Measurements from ENCODE around the gene PCDHGB6.

DNA sequence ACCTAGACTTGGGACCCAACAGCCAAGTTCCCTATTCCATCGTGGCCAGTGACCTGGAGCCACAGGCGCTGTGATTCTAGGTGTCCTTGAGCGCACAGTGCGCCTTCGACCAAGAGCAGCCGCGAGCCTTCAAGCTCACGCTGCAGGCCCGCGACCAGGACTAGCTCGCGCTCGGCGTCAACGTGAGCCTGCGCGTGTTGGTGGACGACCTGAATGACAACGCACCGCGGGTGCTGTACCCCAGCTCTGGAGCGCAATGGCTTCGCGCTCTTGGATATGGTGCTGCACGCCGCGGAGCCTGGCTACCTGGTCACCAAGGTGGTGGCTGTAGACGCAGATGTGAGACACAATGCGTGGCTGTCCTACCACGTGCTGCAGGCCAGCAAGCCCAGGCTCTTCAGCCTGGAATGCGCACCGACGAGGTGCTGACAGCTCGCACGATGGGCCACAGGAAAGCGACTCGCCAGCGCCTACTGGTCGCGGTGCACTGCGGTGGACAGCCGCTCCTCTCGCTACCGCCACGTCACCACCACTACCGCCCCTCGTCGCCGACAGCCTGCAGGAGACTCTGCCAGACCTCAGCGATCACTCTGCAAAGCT, 33.9 kb downstream of the PCDHGB6 start:
- TF ChIP-seq CTCF (conservative IDR thresholded peaks at IDR 0.05; ENCODE audit: low read length) (no peak), EZH2phosphoT487 (IDR thresholded peaks at IDR 0.05; ENCODE audit: borderline replicate concordance) (no peak)

Data from Loucy (cell line).